Measurements from ENCODE around the gene CRYGN.

CRYGN gene

DNA sequence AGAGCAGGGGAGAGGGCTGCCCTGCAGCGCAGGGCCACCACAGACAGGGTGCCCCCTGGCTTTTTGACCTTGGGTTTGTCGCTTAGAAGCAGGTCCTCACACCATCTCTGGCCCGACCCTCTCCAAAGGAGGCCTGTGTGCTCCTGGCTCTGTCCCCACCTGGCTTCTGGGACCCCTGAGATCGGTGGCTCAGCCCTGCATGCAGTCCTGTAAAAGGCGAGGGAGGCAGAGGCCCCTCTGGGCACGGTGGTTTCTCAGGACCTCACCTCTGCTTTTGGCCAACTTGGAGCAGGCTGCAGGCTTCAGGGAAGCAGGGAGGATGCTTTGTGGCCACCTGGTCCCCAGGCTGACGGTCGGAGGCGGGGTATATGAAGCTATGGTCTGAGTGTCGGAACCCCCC lies 51.5 kb downstream of the CRYGN start:
- H3K27me3 ChIP-seq (replicated peaks; ENCODE audit: insufficient read depth, low read length) = peaks cover 99% of the 10 kb centered on the region
- H3F3A ChIP-seq (ENCODE audit: insufficient read depth, low read length) = no peaks in the 10 kb centered on the region
- H3K9ac ChIP-seq (ENCODE audit: low read length) = no peak overlapping the region
- H3K36me3 ChIP-seq (replicated peaks; ENCODE audit: insufficient read depth, low read length) = no peaks in the 10 kb centered on the region
- H3K4me2 ChIP-seq (ENCODE audit: low read depth, low read length) = no peak overlapping the region
- no peak overlapping the region for H3K4me3 ChIP-seq (ENCODE audit: low read length)
- no peaks in the 10 kb centered on the region for H4K20me1 ChIP-seq (ENCODE audit: insufficient read depth, low read length)
- no peak for TF ChIP-seq EZH2 (optimal IDR thresholded peaks at IDR 0.05; ENCODE audit: low read depth, low read length)
- no peak for TF ChIP-seq EZH2phosphoT487 (IDR thresholded peaks at IDR 0.05; ENCODE audit: low read length)
- TF ChIP-seq, protein P1, sequence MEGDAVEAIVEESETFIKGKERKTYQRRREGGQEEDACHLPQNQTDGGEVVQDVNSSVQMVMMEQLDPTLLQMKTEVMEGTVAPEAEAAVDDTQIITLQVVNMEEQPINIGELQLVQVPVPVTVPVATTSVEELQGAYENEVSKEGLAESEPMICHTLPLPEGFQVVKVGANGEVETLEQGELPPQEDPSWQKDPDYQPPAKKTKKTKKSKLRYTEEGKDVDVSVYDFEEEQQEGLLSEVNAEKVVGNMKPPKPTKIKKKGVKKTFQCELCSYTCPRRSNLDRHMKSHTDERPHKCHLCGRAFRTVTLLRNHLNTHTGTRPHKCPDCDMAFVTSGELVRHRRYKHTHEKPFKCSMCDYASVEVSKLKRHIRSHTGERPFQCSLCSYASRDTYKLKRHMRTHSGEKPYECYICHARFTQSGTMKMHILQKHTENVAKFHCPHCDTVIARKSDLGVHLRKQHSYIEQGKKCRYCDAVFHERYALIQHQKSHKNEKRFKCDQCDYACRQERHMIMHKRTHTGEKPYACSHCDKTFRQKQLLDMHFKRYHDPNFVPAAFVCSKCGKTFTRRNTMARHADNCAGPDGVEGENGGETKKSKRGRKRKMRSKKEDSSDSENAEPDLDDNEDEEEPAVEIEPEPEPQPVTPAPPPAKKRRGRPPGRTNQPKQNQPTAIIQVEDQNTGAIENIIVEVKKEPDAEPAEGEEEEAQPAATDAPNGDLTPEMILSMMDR (IDR thresholded peaks at IDR 0.05; ENCODE audit: low read length) = no peak
- no peaks in the 10 kb centered on the region for H3K79me2 ChIP-seq (ENCODE audit: low read length)
- H3K27ac ChIP-seq (ENCODE audit: low read length) = no peak overlapping the region
- no peaks in the 10 kb centered on the region for H3K9me3 ChIP-seq (replicated peaks; ENCODE audit: insufficient read depth, low read length)
- H3K4me1 ChIP-seq (ENCODE audit: low read length) = peaks cover 7% of the 10 kb centered on the region
- no peak overlapping the region for H2AFZ ChIP-seq (ENCODE audit: low read length)
- H3K9me2 ChIP-seq (replicated peaks; ENCODE audit: insufficient read depth, low read length) = no peaks in the 10 kb centered on the region
- DNase-seq = no peak

DNA sequence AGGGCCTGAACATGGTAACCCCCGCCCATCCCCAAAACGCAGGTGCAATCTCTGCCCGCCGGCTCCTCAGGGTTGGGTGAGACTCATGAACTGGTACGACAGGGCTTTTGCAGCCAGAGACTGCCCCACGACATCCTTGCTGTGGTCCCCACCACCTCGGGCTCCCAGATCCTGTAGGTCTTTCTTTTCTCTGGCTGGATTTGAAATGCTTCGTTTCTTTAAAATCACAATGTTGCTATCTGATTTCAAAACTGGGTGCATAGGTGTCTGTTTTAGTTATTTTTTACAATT lies 52.0 kb downstream of the CRYGN start:
- Histone ChIP-seq H2AFZ (ENCODE audit: low read length) (no peak overlapping the region), H3F3A (ENCODE audit: insufficient read depth, low read length) (no peaks in the 10 kb centered on the region), H3K27ac (ENCODE audit: low read length) (no peak overlapping the region), H3K36me3 (replicated peaks; ENCODE audit: insufficient read depth, low read length) (no peaks in the 10 kb centered on the region), H3K4me3 (ENCODE audit: low read length) (no peak overlapping the region), H3K9me2 (replicated peaks; ENCODE audit: insufficient read depth, low read length) (no peaks in the 10 kb centered on the region), H3K79me2 (ENCODE audit: low read length) (no peaks in the 10 kb centered on the region), H4K20me1 (ENCODE audit: insufficient read depth, low read length) (no peaks in the 10 kb centered on the region), H3K4me2 (ENCODE audit: low read depth, low read length) (no peak overlapping the region), H3K4me1 (ENCODE audit: low read length) (peaks cover 7% of the 10 kb centered on the region), H3K9ac (ENCODE audit: low read length) (no peak overlapping the region), H3K9me3 (replicated peaks; ENCODE audit: insufficient read depth, low read length) (no peaks in the 10 kb centered on the region), H3K27me3 (replicated peaks; ENCODE audit: insufficient read depth, low read length) (peaks cover 99% of the 10 kb centered on the region)
- TF ChIP-seq EZH2 (optimal IDR thresholded peaks at IDR 0.05; ENCODE audit: low read depth, low read length) (no peak), EZH2phosphoT487 (IDR thresholded peaks at IDR 0.05; ENCODE audit: low read length) (no peak)
- TF ChIP-seq, protein P1 (IDR thresholded peaks at IDR 0.05; ENCODE audit: low read length) = no peak
- no peak for DNase-seq

DNA sequence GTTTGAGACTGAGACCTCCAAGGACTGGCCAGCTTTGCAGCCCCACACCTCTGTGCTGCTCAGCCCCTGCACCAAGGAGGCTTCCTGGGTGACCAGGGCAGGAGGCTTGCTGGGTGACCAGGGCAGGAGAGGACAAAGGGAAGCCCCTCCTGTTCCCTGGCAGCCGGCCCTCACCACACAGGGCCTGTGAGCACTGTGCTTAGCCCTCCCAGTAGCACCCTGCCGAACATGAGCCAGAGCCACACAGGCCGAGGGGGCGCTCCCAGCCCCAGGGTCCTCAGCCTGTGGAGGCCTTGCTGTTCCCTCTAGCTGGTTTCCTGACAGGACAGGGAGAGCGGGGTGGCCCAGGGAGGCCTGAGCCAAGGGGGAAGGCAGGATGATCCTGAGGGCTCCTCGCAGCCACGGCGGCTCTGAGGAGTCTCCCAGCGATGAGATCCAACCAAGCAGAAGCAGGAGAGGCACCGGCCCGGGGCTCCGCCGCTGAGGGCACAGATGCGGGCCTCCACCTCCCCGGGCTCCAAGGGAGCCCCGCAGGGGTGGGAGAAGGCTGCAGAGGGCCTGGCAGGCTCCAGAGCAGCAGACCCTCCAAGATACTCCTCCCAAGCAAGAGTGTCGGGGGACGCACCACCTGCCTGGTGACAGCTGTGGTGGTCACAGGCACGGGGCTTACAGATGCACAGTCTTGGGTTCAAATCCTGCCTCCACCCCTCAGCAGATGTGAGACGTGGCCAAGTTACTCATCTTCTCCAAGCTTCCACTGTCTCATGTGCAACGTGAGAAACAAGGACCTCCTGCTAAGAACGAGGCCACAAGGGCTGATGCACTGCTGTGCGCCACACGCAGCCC lies 52.6 kb downstream of the CRYGN start:
- TF ChIP-seq EZH2phosphoT487 (IDR thresholded peaks at IDR 0.05; ENCODE audit: low read length) = no peak
- TF ChIP-seq, protein P1 (IDR thresholded peaks at IDR 0.05; ENCODE audit: low read length) = no peak
- TF ChIP-seq EZH2 (optimal IDR thresholded peaks at IDR 0.05; ENCODE audit: low read depth, low read length) = no peak

More for the DNA sequence above, 52.6 kb downstream of the CRYGN start:
- Histone ChIP-seq H3F3A (ENCODE audit: insufficient read depth, low read length) (no peaks in the 10 kb centered on the region), H3K79me2 (ENCODE audit: low read length) (no peaks in the 10 kb centered on the region), H3K36me3 (replicated peaks; ENCODE audit: insufficient read depth, low read length) (no peaks in the 10 kb centered on the region), H3K9me3 (replicated peaks; ENCODE audit: insufficient read depth, low read length) (no peaks in the 10 kb centered on the region), H2AFZ (ENCODE audit: low read length) (no peak overlapping the region), H3K9me2 (replicated peaks; ENCODE audit: insufficient read depth, low read length) (no peaks in the 10 kb centered on the region), H4K20me1 (ENCODE audit: insufficient read depth, low read length) (no peaks in the 10 kb centered on the region), H3K27ac (ENCODE audit: low read length) (no peak overlapping the region), H3K4me3 (ENCODE audit: low read length) (no peak overlapping the region), H3K27me3 (replicated peaks; ENCODE audit: insufficient read depth, low read length) (peaks cover 99% of the 10 kb centered on the region), H3K4me1 (ENCODE audit: low read length) (peaks cover 7% of the 10 kb centered on the region), H3K4me2 (ENCODE audit: low read depth, low read length) (no peak overlapping the region), H3K9ac (ENCODE audit: low read length) (no peak overlapping the region)
- DNase-seq = no peak

All from MM.1S (cell line).